ENCODE measurements around the gene ZP3.
"Not testable (repeated sequence)": the region's sequence is repeated elsewhere in the genome, so short reads cannot be mapped to it uniquely, and the experiment has no call there.

- TF ChIP-seq POLR2A, CTCF (IDR thresholded peaks at IDR 0.05): not testable (repeated sequence)
Measured at GRCh38 chr7:76425558-76425957, 808 bp downstream of the ZP3 start.
